CD4-positive, alpha-beta T cell (primary cell): ENCODE results near the gene MLLT3. TPM values are rescaled to one million over a fixed set of nuclear protein-coding genes. Genes with fewer than 3 reads are reported as not detected.

ENCODE experiments used
- ATAC-seq: fragments of 200-7000 bp; cut with Tn5 transposase; one replicate; pipeline ENCODE4 v1.10.0; 2022; ENCODE audit warnings: mild to moderate bottlenecking; ENCODE audit not compliant: poor library complexity
- CTCF ChIA-PET: fragments of 350-600 bp; sonication (Branson Sonifier 250); formaldehyde crosslinking; loops from one replicate; lab custom pipeline; 2021; ENCODE audit warnings: antibody characterized with exemption, inconsistent platforms; lab: Charles Lee
- POLR2A ChIA-PET: fragments of 350-600 bp; sonication (Branson Sonifier 250); formaldehyde crosslinking; loops from one replicate; lab custom pipeline; 2021; ENCODE audit warnings: antibody characterized with exemption, inconsistent platforms; lab: Charles Lee
- DNase-seq, 14 experiments: peaks; one replicate each; pipeline ENCODE4 v3.0.0-alpha.2; 2013 to 2020; ENCODE audit warnings: mixed read lengths in 2 of 14
- H3K27ac ChIP-seq, 2 donors: one replicate each; pipeline versions ENCODE4 v1.5.1 to v1.7.0; 2013; ENCODE audit warnings: low read length in 2 of 2, low read depth in 1 of 2, mild to moderate bottlenecking in 1 of 2
- H3K27me3 ChIP-seq, 2 experiments: 1 replicate in 1 of 2; 2 replicates in 1 of 2; pipeline versions ENCODE4 v1.6.1 to v1.7.0; 2013; ENCODE audit warnings: low read length in 2 of 2, control low read depth in 1 of 2, mild to moderate bottlenecking in 1 of 2, moderate library complexity in 1 of 2; ENCODE audit not compliant: insufficient read depth in 2 of 2, control insufficient read depth in 1 of 2
- H3K36me3 ChIP-seq: one replicate; pipeline ENCODE4 v1.6.1; 2013; ENCODE audit warnings: low read length, control low read depth; ENCODE audit not compliant: insufficient read depth
- H3K4me1 ChIP-seq: one replicate; pipeline ENCODE4 v1.6.1; 2013; ENCODE audit warnings: low read length, control low read depth; ENCODE audit not compliant: insufficient read depth
- H3K4me3 ChIP-seq: one replicate; pipeline ENCODE4 v1.5.1; 2013; ENCODE audit warnings: mild to moderate bottlenecking, low read length, moderate library complexity
- H3K9me3 ChIP-seq, 2 experiments: 1 replicate in 1 of 2; 2 replicates in 1 of 2; pipeline versions ENCODE4 v1.6.1 to v1.7.0; 2013; ENCODE audit warnings: low read length in 2 of 2, mild to moderate bottlenecking in 2 of 2, control low read depth in 1 of 2, moderate library complexity in 1 of 2; ENCODE audit not compliant: control insufficient read depth in 1 of 2, insufficient read depth in 1 of 2
- H3K27ac Mint-ChIP-seq: one replicate; pipeline ENCODE4 v1.8.0; 2020; ENCODE audit warnings: mixed read lengths
- H3K27me3 Mint-ChIP-seq: one replicate; pipeline ENCODE4 v1.8.0; 2021; ENCODE audit warnings: mixed read lengths
- H3K36me3 Mint-ChIP-seq: one replicate; pipeline ENCODE4 v1.8.0; 2021; ENCODE audit warnings: low read depth, mixed read lengths
- H3K4me1 Mint-ChIP-seq: one replicate; pipeline ENCODE4 v1.8.0; 2021; ENCODE audit warnings: low read depth, mixed read lengths
- H3K4me3 Mint-ChIP-seq: one replicate; pipeline ENCODE4 v1.8.0; 2020; ENCODE audit warnings: mild to moderate bottlenecking, mixed read lengths
- H3K9me3 Mint-ChIP-seq: one replicate; pipeline ENCODE4 v1.8.0; 2020; ENCODE audit warnings: mixed read lengths
- intact Hi-C, 2 experiments: fragments of 100-400 bp; cut with DNase I in 1 of 2; cut with micrococcal nuclease in 1 of 2; formaldehyde crosslinking; loops; one replicate each; pipeline versions ENCODE4 v1.15.1 to v1.9.0; 2023 to 2025; cut with DNase I, micrococcal nuclease
- total RNA-seq, 174 experiments: library from RNA in 2 of 174; stranded (reverse) in 2 of 174; gene quantifications; one replicate each; pipeline ENCODE4 v1.2.3 and lab custom pipeline; 2021 to 2026
- TF ChIP-seq, protein P1 (sequence below): fragments of 200-600 bp; IDR thresholded peaks from one replicate; pipeline ENCODE4 v1.8.0; 2022; ENCODE audit warnings: antibody characterized with exemption, mild to moderate bottlenecking

Gene MLLT3
- total RNA-seq, 2 experiments from 2014 or later = 59.2 to 60.6 TPM

DNA sequence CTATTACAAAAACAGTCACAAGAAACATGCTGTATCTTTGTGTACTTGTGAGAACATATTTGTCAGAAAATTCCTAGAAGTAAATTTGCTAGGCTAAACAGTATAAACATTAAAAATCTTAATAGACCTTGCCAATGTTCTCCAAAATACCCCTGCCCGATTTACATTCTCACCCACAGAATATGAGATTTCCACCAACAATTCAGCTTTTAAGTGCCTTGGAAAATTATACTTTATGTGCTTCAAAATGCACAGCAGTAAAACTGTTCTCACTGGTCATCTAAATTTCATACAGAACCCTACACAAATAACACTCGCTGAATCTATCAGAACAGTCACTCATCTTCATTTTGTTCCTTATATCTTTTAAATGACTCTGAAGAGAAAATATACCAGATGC is 5.5 kb downstream of the MLLT3 start:
- TF ChIP-seq, protein P1, sequence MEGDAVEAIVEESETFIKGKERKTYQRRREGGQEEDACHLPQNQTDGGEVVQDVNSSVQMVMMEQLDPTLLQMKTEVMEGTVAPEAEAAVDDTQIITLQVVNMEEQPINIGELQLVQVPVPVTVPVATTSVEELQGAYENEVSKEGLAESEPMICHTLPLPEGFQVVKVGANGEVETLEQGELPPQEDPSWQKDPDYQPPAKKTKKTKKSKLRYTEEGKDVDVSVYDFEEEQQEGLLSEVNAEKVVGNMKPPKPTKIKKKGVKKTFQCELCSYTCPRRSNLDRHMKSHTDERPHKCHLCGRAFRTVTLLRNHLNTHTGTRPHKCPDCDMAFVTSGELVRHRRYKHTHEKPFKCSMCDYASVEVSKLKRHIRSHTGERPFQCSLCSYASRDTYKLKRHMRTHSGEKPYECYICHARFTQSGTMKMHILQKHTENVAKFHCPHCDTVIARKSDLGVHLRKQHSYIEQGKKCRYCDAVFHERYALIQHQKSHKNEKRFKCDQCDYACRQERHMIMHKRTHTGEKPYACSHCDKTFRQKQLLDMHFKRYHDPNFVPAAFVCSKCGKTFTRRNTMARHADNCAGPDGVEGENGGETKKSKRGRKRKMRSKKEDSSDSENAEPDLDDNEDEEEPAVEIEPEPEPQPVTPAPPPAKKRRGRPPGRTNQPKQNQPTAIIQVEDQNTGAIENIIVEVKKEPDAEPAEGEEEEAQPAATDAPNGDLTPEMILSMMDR = no peak

DNA sequence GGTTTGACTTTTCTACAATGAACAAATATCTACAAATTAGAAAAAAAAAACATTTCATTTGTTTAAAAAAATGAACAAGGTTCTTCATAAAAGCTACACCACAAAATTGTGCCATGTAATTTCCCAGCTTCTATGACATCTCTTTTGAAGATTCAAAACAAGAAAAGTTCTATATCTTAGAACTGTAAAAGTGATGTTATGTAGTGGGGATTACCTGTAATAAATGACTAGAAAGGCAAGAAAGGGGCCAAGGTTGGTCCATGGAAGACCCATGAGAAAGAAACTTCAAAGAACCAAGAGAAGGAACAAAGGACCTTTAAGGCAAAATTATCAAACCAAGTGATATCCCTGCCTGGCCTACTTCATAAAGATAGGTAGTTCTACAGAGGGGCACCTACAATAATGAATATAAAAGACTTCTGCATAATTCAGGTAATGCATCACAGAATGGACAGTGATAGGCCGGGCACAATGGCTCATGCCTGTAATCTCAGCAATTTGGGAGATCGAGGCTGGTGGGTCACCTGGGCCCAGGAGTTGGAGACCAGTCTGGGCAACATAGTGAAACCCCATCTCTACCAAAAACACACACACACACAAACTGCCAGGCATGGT is 7.6 kb downstream of the MLLT3 start:
- ChIA-PET POLR2A (interaction anchor here (1.1 kb wide), 1 partner anchor 8 kb away, joined by 4 read pairs; the partner anchor contains the start of gene MLLT3), CTCF (interaction anchor here (1.2 kb wide), 1 partner anchor 326 kb away, joined by 4 read pairs; no protein-coding TSS in a partner anchor)
- Histone ChIP-seq H3K4me1 (peaks cover 6% of the 10 kb centered on the region), H3K27me3 (no peaks in the 10 kb centered on the region), H3K36me3 (peaks cover 3% of the 10 kb centered on the region), H3K27ac (no peak overlapping the region), H3K9me3 (no peaks in the 10 kb centered on the region), H3K4me3 (no peak overlapping the region)
- TF ChIP-seq, protein P1 = no peak
- Mint-ChIP-seq H3K9me3 (no peaks in the 10 kb centered on the region), H3K36me3 (peaks cover 7% of the 10 kb centered on the region), H3K4me1 (peaks cover 90% of the 10 kb centered on the region), H3K27ac (peak overlapping the region; percentile 4), H3K27me3 (no peaks in the 10 kb centered on the region), H3K4me3 (no peak overlapping the region)
- no peak for ATAC-seq
- no peak for DNase-seq
- intact Hi-C loops = loop anchor here in 1 of 2 experiments (5.0 kb wide), 2 partner anchors 32 to 57 kb away; no protein-coding TSS in a partner anchor

More for the DNA sequence above, 5.5 kb downstream of the MLLT3 start:
- peaks cover 12% of the 10 kb centered on the region for H3K4me1 ChIP-seq
- no peaks in the 10 kb centered on the region for H3K9me3 Mint-ChIP-seq
- no peaks in the 10 kb centered on the region for H3K27me3 Mint-ChIP-seq
- DNase-seq (no peak), ATAC-seq (no peak)
- H3K4me1 Mint-ChIP-seq = peaks cover 77% of the 10 kb centered on the region
- no peak overlapping the region for H3K27ac ChIP-seq
- intact Hi-C loops = loop anchor here in 1 of 2 experiments (5.0 kb wide), 2 partner anchors 35 to 60 kb away; no protein-coding TSS in a partner anchor
- peaks cover 26% of the 10 kb centered on the region for H3K36me3 Mint-ChIP-seq
- CTCF ChIA-PET = interaction anchor here (0.7 to 1.8 kb wide), 2 partner anchors 67 to 104 kb away, joined by 3 to 4 read pairs; partner anchors contain the start of gene FOCAD
- peak overlapping the region; percentile 48 for H3K27ac Mint-ChIP-seq
- POLR2A ChIA-PET = interaction anchor here (1.6 kb wide), 1 partner anchor 68 kb away, joined by 5 read pairs; the partner anchor contains the start of gene FOCAD
- no peaks in the 10 kb centered on the region for H3K9me3 ChIP-seq
- no peak overlapping the region for H3K4me3 ChIP-seq
- no peaks in the 10 kb centered on the region for H3K27me3 ChIP-seq
- peak overlapping the region; percentile 9 for H3K4me3 Mint-ChIP-seq
- H3K36me3 ChIP-seq = peaks cover 3% of the 10 kb centered on the region

DNA sequence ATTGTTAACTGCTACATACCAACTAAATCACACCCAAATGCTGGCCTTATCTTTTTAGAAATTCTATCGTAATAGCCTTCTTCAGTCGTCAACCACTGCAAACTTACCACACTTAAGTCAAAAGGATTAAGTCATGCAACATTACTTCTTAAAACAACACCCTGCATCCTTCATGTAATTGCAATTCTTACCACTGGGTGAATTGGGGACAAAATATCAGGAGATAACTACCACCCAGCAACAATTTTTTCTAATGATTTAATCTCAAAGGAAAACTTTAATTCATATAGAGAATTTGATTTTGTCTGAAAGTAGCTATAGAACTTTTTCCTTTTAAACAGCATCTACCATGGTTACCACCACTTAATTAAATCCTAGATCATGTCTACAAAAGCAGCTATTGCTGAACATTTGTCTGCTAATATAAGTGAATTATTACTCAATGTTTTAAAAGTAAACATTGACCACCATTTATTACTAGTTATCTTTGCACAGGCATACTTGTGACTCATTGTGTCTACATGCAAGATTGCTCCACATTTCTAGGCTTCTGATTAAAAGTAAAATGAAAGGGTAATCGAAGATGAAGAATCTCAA is 10.5 kb downstream of the MLLT3 start:
- H3K27me3 ChIP-seq = no peaks in the 10 kb centered on the region
- H3K36me3 ChIP-seq = no peaks in the 10 kb centered on the region
- H3K27ac ChIP-seq = no peak overlapping the region
- H3K4me3 ChIP-seq = no peak overlapping the region
- H3K4me1 ChIP-seq = no peaks in the 10 kb centered on the region
- TF ChIP-seq, protein P1 = peak; percentile 46
- Mint-ChIP-seq H3K4me3 (peak overlapping the region; percentile 3), H3K27ac (peak overlapping the region; percentile 6), H3K27me3 (no peaks in the 10 kb centered on the region), H3K36me3 (no peaks in the 10 kb centered on the region), H3K4me1 (peaks cover 87% of the 10 kb centered on the region), H3K9me3 (no peaks in the 10 kb centered on the region)
- DNase-seq (peak in 3 of 14 experiments; percentile 14 to 45 (median 42)), ATAC-seq (peak; percentile 79)
- POLR2A ChIA-PET = interaction anchor here (0.7 to 1.2 kb wide), 2 partner anchors 10 to 280 kb away, joined by 4 to 9 read pairs; partner anchors contain the start of gene MLLT3
- CTCF ChIA-PET = interaction anchor here (0.7 to 1.2 kb wide), 3 partner anchors 13 to 329 kb away, joined by 4 read pairs; no protein-coding TSS in a partner anchor
- no peaks in the 10 kb centered on the region for H3K9me3 ChIP-seq
- intact Hi-C loops = no loop called here
